Upper lobe of left lung (tissue), 4 donors: ENCODE data around the gene TREX2.

Experiments used
- CTCF ChIP-seq, 6 experiments: fragments of 450-650 bp in 4 of 6; fragments of 200-600 bp in 2 of 6; sonication (generic) in 2 of 6; IDR thresholded peaks; one replicate each; pipeline ENCODE4 v1.5.1; 2016 to 2019; ENCODE audit warnings: antibody characterized with exemption in 6 of 6
- POLR2AphosphoS5 ChIP-seq, 2 donors: sonication (generic); formaldehyde crosslinking; IDR thresholded peaks; one replicate each; pipeline ENCODE4 v1.5.1; 2017; ENCODE audit warnings: antibody characterized with exemption in 2 of 2

- peak in 1 of 2 donors; percentile 42 for TF ChIP-seq POLR2AphosphoS5 (IDR thresholded peaks at IDR 0.05)
- TF ChIP-seq CTCF (IDR thresholded peaks at IDR 0.05), result peak; percentile 60 to 81 (median 73)
These were observed 24.8 kb upstream of the TREX2 start, which contains the start of gene HAUS7 for GRCh38 chrX:153470411-153471363.
